Smooth muscle cell (in vitro differentiated cells): ENCODE measurements around the gene ARHGAP45. TPM values are rescaled to one million over a fixed set of nuclear protein-coding genes. Genes with fewer than 3 reads are reported as not detected.

Experiments
- DNase-seq: peaks from one replicate; lab custom pipeline; 2025; ENCODE audit not compliant: unreplicated experiment; lab: John Stamatoyannopoulos, UW
- H2AFZ ChIP-seq: fragments of 200-600 bp; sonication (generic); 2 replicates; pipeline ENCODE4 v1.6.0; 2016; ENCODE audit warnings: antibody characterized with exemption, low read depth, mild to moderate bottlenecking
- H3F3A ChIP-seq: fragments of 200-600 bp; sonication (generic); 2 replicates; pipeline ENCODE4 v1.6.0; 2017; ENCODE audit warnings: antibody characterized with exemption, low read depth
- H3K27ac ChIP-seq: fragments of 200-600 bp; sonication (generic); 2 replicates; pipeline ENCODE4 v1.5.1; 2016; ENCODE audit warnings: low read depth, mild to moderate bottlenecking
- H3K27me3 ChIP-seq: fragments of 200-600 bp; sonication (generic); 2 replicates; pipeline ENCODE4 v1.6.1; 2016; ENCODE audit warnings: low read depth, mild to moderate bottlenecking
- H3K36me3 ChIP-seq: fragments of 200-600 bp; sonication (generic); 2 replicates; pipeline ENCODE4 v1.5.1; 2016; ENCODE audit warnings: low read depth
- H3K4me1 ChIP-seq: fragments of 200-600 bp; sonication (generic); 2 replicates; pipeline ENCODE4 v1.5.1; 2016; ENCODE audit warnings: low read depth
- H3K4me2 ChIP-seq: fragments of 200-600 bp; sonication (generic); 2 replicates; pipeline ENCODE4 v1.6.0; 2016; ENCODE audit warnings: mild to moderate bottlenecking
- H3K4me3 ChIP-seq: fragments of 200-600 bp; sonication (generic); 2 replicates; pipeline ENCODE4 v1.5.1; 2016; ENCODE audit warnings: mild to moderate bottlenecking
- H3K79me2 ChIP-seq: fragments of 200-600 bp; sonication (generic); 2 replicates; pipeline ENCODE4 v1.6.0; 2016; ENCODE audit warnings: low read depth, mild to moderate bottlenecking
- H3K9ac ChIP-seq: fragments of 200-600 bp; sonication (generic); 2 replicates; pipeline ENCODE4 v1.6.0; 2016; ENCODE audit warnings: low read depth
- H3K9me3 ChIP-seq: fragments of 200-600 bp; sonication (generic); replicated peaks from 2 replicates; pipeline ENCODE4 v1.5.1; 2016; ENCODE audit warnings: low read depth
- H4K20me1 ChIP-seq: fragments of 200-600 bp; sonication (generic); 2 replicates; pipeline ENCODE4 v1.6.0; 2016; ENCODE audit warnings: low read depth
- WGBS: methylation state at CpG from one replicate; pipeline ENCODE4 v1.1.7; 2016; ENCODE audit warnings: low lambda C conversion rate; 5-methylcytosine and 5-hydroxymethylcytosine counted together
- polyA plus RNA-seq: library from polyadenylated mRNA; unstranded; fragments of >200 nt; fragmentation: Nextera tagmentation; extraction: Ambion mirVana; gene quantifications from 2 replicates; pipeline ENCODE4 v1.2.1, GENCODE V29; 2016
- total RNA-seq: library from RNA; depleted of rRNA; stranded (reverse); fragments of >200 nt; gene quantifications from 2 replicates; pipeline ENCODE4 v1.2.3, GENCODE V29; 2014
- TF ChIP-seq, protein P1 (sequence below): fragments of 200-600 bp; sonication (generic); IDR thresholded peaks from 2 replicates; pipeline ENCODE4 v1.5.1; 2017; ENCODE audit warnings: borderline replicate concordance, mild to moderate bottlenecking, antibody characterized with exemption; ENCODE audit not compliant: insufficient read depth, poor library complexity, severe bottlenecking

Gene ARHGAP45
- total and polyA plus RNA-seq, 2 experiments from 2014 or later, result 4.4 to 8.0 TPM

DNA sequence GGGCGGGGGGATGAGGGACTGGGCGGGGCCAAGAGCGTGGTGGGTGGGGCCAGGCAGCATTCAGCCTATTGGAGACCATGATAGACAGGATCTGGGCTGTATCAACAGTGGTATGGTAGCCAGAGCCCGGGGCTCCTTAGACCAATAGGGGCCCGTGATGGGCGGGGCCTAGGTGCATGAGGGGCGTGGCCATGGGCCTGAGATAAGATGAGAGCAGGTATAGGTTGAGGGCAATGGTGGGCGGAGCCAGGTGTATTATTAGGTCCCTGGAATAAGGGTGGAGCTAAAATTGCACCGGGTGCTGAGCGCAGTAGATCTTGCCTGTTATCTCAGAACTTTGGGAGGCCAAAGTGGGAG is 21.7 kb upstream of the ARHGAP45 start:
- no peaks in the 10 kb centered on the region for H3K9me3 ChIP-seq
- H3K4me1 ChIP-seq, result peaks cover 5% of the 10 kb centered on the region
- H3K9ac ChIP-seq, result no peak overlapping the region
- 88% methylated on average over 7 of the region's 10 CpGs for WGBS
- H3K4me3 ChIP-seq, result no peak overlapping the region
- H3K79me2 ChIP-seq, result no peaks in the 10 kb centered on the region
- H3K4me2 ChIP-seq, result no peak overlapping the region
- DNase-seq, result no peak
- H3F3A ChIP-seq, result no peaks in the 10 kb centered on the region
- TF ChIP-seq, protein P1, sequence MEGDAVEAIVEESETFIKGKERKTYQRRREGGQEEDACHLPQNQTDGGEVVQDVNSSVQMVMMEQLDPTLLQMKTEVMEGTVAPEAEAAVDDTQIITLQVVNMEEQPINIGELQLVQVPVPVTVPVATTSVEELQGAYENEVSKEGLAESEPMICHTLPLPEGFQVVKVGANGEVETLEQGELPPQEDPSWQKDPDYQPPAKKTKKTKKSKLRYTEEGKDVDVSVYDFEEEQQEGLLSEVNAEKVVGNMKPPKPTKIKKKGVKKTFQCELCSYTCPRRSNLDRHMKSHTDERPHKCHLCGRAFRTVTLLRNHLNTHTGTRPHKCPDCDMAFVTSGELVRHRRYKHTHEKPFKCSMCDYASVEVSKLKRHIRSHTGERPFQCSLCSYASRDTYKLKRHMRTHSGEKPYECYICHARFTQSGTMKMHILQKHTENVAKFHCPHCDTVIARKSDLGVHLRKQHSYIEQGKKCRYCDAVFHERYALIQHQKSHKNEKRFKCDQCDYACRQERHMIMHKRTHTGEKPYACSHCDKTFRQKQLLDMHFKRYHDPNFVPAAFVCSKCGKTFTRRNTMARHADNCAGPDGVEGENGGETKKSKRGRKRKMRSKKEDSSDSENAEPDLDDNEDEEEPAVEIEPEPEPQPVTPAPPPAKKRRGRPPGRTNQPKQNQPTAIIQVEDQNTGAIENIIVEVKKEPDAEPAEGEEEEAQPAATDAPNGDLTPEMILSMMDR, result no peak
- no peak overlapping the region for H3K27ac ChIP-seq
- H2AFZ ChIP-seq, result no peak overlapping the region
- H3K27me3 ChIP-seq, result no peaks in the 10 kb centered on the region
- no peaks in the 10 kb centered on the region for H3K36me3 ChIP-seq
- no peaks in the 10 kb centered on the region for H4K20me1 ChIP-seq

DNA sequence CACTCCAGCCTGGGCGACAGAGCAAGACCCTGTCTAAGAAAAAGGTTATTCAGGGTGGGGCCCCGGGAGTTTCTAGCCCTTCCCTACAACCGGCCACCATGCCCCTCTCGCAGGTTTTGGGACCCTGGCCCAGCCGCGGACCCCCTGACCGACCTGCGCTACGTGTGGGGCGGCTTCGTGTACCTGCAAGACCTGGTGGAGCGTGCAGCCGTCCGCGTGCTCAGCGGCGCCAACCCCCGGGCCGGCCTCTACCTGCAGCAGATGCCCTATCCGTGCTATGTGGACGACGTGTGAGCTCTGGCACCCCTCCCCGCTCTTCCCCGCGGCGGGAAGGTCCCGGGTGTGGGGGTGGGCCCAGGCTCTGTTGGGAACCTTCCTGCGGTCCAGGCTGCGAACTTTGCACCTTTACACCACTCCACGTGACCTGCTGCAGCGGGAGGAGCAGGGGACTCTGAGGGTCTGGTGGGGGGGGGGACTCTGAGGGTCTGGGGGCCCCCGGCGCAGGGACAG is 20.8 kb upstream of the ARHGAP45 start:
- Histone ChIP-seq H3K9ac (no peak overlapping the region), H3F3A (no peaks in the 10 kb centered on the region), H3K4me2 (no peak overlapping the region), H3K27ac (no peak overlapping the region), H3K36me3 (no peaks in the 10 kb centered on the region), H4K20me1 (no peaks in the 10 kb centered on the region), H2AFZ (no peak overlapping the region), H3K4me3 (no peak overlapping the region), H3K4me1 (no peaks in the 10 kb centered on the region), H3K79me2 (no peaks in the 10 kb centered on the region), H3K27me3 (no peaks in the 10 kb centered on the region), H3K9me3 (no peaks in the 10 kb centered on the region)
- 97% methylated on average over 33 of the region's 33 CpGs for WGBS
- TF ChIP-seq, protein P1, result no peak
- no peak for DNase-seq

DNA sequence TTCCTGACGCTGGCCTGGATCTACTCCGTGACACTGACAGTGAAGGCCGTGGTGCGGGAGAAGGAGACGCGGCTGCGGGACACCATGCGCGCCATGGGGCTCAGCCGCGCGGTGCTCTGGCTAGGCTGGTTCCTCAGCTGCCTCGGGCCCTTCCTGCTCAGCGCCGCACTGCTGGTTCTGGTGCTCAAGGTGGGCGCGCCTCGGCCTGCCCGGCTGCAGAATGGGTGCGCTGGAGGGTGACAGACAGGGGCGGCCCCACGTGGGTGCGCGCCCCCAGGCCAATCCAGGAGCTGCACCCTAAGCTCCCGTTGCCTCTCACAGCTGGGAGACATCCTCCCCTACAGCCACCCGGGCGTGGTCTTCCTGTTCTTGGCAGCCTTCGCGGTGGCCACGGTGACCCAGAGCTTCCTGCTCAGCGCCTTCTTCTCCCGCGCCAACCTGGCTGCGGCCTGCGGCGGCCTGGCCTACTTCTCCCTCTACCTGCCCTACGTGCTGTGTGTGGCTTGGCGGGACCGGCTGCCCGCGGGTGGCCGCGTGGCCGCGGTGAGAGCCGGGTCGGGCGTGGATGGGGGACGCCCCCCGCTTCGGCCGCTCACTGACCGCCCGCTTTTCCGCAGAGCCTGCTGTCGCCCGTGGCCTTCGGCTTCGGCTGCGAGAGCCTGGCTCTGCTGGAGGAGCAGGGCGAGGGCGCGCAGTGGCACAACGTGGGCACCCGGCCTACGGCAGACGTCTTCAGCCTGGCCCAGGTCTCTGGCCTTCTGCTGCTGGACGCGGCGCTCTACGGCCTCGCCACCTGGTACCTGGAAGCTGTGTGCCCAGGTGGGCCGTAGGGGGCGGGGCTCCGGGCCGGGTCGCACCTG is 19.9 kb upstream of the ARHGAP45 start:
- Histone ChIP-seq H3K79me2 (no peaks in the 10 kb centered on the region), H3K9ac (no peak overlapping the region), H3K27ac (no peak overlapping the region), H3K4me3 (no peak overlapping the region), H3F3A (no peaks in the 10 kb centered on the region), H3K27me3 (no peaks in the 10 kb centered on the region), H2AFZ (no peak overlapping the region), H3K4me2 (no peak overlapping the region), H4K20me1 (no peaks in the 10 kb centered on the region), H3K9me3 (no peaks in the 10 kb centered on the region), H3K36me3 (no peaks in the 10 kb centered on the region), H3K4me1 (no peaks in the 10 kb centered on the region)
- no peak for DNase-seq
- TF ChIP-seq, protein P1, result no peak
- WGBS, result 96% methylated on average over 75 of the region's 77 CpGs
